ENCODE data around the gene GNAZ. TPM values are rescaled to one million over a fixed set of nuclear protein-coding genes. Genes with fewer than 3 reads are reported as not detected.
A peak's percentile ranks its signal among the peaks of the same experiment; 100 is the strongest.

GNAZ gene
- total RNA-seq, 2 experiments from 2014 or later, result 1.1 to 1.8 TPM

GRCh38 chr22:23068832-23069385 lies 1.4 kb upstream of the GNAZ start:
- H3K27ac Mint-ChIP-seq, result no peak overlapping the region

GRCh38 chr22:23069502-23070357 lies 589 bp upstream of the GNAZ start:
- intact Hi-C loops (cut with micrococcal nuclease), result no loop called here
- H3K9me3 Mint-ChIP-seq, result no peaks in the 10 kb centered on the region
- peaks cover 3% of the 10 kb centered on the region for H3K27me3 Mint-ChIP-seq (ENCODE audit: low read depth)
- no peak overlapping the region for H3K27ac Mint-ChIP-seq
- CTCF ChIA-PET, result interaction anchor here (0.6 to 1.5 kb wide), 5 partner anchors 24 to 338 kb away, joined by 3 to 4 read pairs (median 3); no protein-coding TSS in a partner anchor
- peak overlapping the region; percentile 74 for H3K4me3 Mint-ChIP-seq
- peaks cover 3% of the 10 kb centered on the region for H3K4me1 Mint-ChIP-seq (ENCODE audit: low read depth)
- no peaks in the 10 kb centered on the region for H3K36me3 Mint-ChIP-seq (ENCODE audit: low read depth)
- DNase-seq, result peak; percentile 87

More at GRCh38 chr22:23068832-23069385, 1.4 kb upstream of the GNAZ start:
- peaks cover 3% of the 10 kb centered on the region for H3K27me3 Mint-ChIP-seq (ENCODE audit: low read depth)
- peaks cover 3% of the 10 kb centered on the region for H3K4me1 Mint-ChIP-seq (ENCODE audit: low read depth)
- peak overlapping the region; percentile 26 for H3K4me3 Mint-ChIP-seq
- no peak for DNase-seq
- H3K36me3 Mint-ChIP-seq (ENCODE audit: low read depth), result no peaks in the 10 kb centered on the region
- intact Hi-C loops (cut with micrococcal nuclease), result no loop called here
- H3K9me3 Mint-ChIP-seq, result no peaks in the 10 kb centered on the region
- CTCF ChIA-PET, result interaction anchor here (1.1 to 1.5 kb wide), 2 partner anchors 50 to 109 kb away, joined by 3 to 4 read pairs; no protein-coding TSS in a partner anchor

GRCh38 chr22:23071230-23072076 lies 1.1 kb downstream of the GNAZ start:
- H3K27ac Mint-ChIP-seq, result no peak overlapping the region
- H3K36me3 Mint-ChIP-seq (ENCODE audit: low read depth), result no peaks in the 10 kb centered on the region
- intact Hi-C loops (cut with micrococcal nuclease), result no loop called here
- peaks cover 3% of the 10 kb centered on the region for H3K27me3 Mint-ChIP-seq (ENCODE audit: low read depth)
- CTCF ChIA-PET, result interaction anchor here (1.0 kb wide), 1 partner anchor 113 kb away, joined by 3 read pairs; no protein-coding TSS in a partner anchor
- peaks cover 3% of the 10 kb centered on the region for H3K4me1 Mint-ChIP-seq (ENCODE audit: low read depth)
- H3K4me3 Mint-ChIP-seq, result peak overlapping the region; percentile 64
- H3K9me3 Mint-ChIP-seq, result no peaks in the 10 kb centered on the region
- no peak for DNase-seq

- intact Hi-C loops (cut with micrococcal nuclease), result no loop called here
- Mint-ChIP-seq H3K4me3 (no peak overlapping the region), H3K4me1 (ENCODE audit: low read depth) (peaks cover 3% of the 10 kb centered on the region), H3K36me3 (ENCODE audit: low read depth) (no peaks in the 10 kb centered on the region), H3K27me3 (ENCODE audit: low read depth) (peaks cover 7% of the 10 kb centered on the region), H3K27ac (no peak overlapping the region), H3K9me3 (no peaks in the 10 kb centered on the region)
- DNase-seq, result no peak
- CTCF ChIA-PET, result interaction anchor here (1.0 kb wide), 1 partner anchor 114 kb away, joined by 3 read pairs; no protein-coding TSS in a partner anchor
These were observed 2.0 kb downstream of the GNAZ start for GRCh38 chr22:23072077-23072910.

- Mint-ChIP-seq H3K27me3 (ENCODE audit: low read depth) (peaks cover 8% of the 10 kb centered on the region), H3K27ac (no peak overlapping the region), H3K36me3 (ENCODE audit: low read depth) (no peaks in the 10 kb centered on the region), H3K4me3 (no peak overlapping the region), H3K9me3 (no peaks in the 10 kb centered on the region), H3K4me1 (ENCODE audit: low read depth) (peaks cover 3% of the 10 kb centered on the region)
- no peak for DNase-seq
- intact Hi-C loops (cut with micrococcal nuclease), result no loop called here
- CTCF ChIA-PET, result no interaction called here
These were observed 2.7 kb downstream of the GNAZ start for GRCh38 chr22:23072911-23073491.

GRCh38 chr22:23073526-23074229 lies 3.4 kb downstream of the GNAZ start:
- Mint-ChIP-seq H3K27me3 (ENCODE audit: low read depth) (peaks cover 8% of the 10 kb centered on the region), H3K9me3 (no peaks in the 10 kb centered on the region), H3K4me1 (ENCODE audit: low read depth) (peaks cover 3% of the 10 kb centered on the region), H3K4me3 (no peak overlapping the region), H3K27ac (no peak overlapping the region), H3K36me3 (ENCODE audit: low read depth) (no peaks in the 10 kb centered on the region)
- CTCF ChIA-PET, result no interaction called here
- DNase-seq, result no peak
- intact Hi-C loops (cut with micrococcal nuclease), result no loop called here

- Mint-ChIP-seq H3K4me1 (ENCODE audit: low read depth) (peaks cover 3% of the 10 kb centered on the region), H3K4me3 (no peak overlapping the region), H3K27ac (no peak overlapping the region), H3K27me3 (ENCODE audit: low read depth) (peaks cover 8% of the 10 kb centered on the region), H3K36me3 (ENCODE audit: low read depth) (no peaks in the 10 kb centered on the region), H3K9me3 (no peaks in the 10 kb centered on the region)
- intact Hi-C loops (cut with micrococcal nuclease), result no loop called here
- CTCF ChIA-PET, result no interaction called here
- DNase-seq, result no peak
These were observed 4.1 kb downstream of the GNAZ start for GRCh38 chr22:23074451-23074850.

- Mint-ChIP-seq H3K36me3 (ENCODE audit: low read depth) (no peaks in the 10 kb centered on the region), H3K4me1 (ENCODE audit: low read depth) (peaks cover 3% of the 10 kb centered on the region), H3K9me3 (no peaks in the 10 kb centered on the region), H3K4me3 (no peak overlapping the region), H3K27ac (no peak overlapping the region), H3K27me3 (ENCODE audit: low read depth) (peaks cover 8% of the 10 kb centered on the region)
- DNase-seq, result no peak
- CTCF ChIA-PET, result no interaction called here
- intact Hi-C loops (cut with micrococcal nuclease), result no loop called here
These were observed 4.7 kb downstream of the GNAZ start for GRCh38 chr22:23075050-23075449.

GRCh38 chr22:23075525-23076216 lies 5.4 kb downstream of the GNAZ start:
- H3K36me3 Mint-ChIP-seq (ENCODE audit: low read depth), result no peaks in the 10 kb centered on the region
- H3K9me3 Mint-ChIP-seq, result no peaks in the 10 kb centered on the region
- CTCF ChIA-PET, result no interaction called here
- intact Hi-C loops (cut with micrococcal nuclease), result no loop called here
- peaks cover 3% of the 10 kb centered on the region for H3K4me1 Mint-ChIP-seq (ENCODE audit: low read depth)
- no peak overlapping the region for H3K27ac Mint-ChIP-seq
- no peak for DNase-seq
- no peak overlapping the region for H3K4me3 Mint-ChIP-seq
- H3K27me3 Mint-ChIP-seq (ENCODE audit: low read depth), result peaks cover 8% of the 10 kb centered on the region

GRCh38 chr22:23076896-23077572 lies 6.7 kb downstream of the GNAZ start:
- Mint-ChIP-seq H3K27ac (no peak overlapping the region), H3K36me3 (ENCODE audit: low read depth) (no peaks in the 10 kb centered on the region), H3K4me1 (ENCODE audit: low read depth) (no peaks in the 10 kb centered on the region), H3K27me3 (ENCODE audit: low read depth) (peaks cover 4% of the 10 kb centered on the region), H3K4me3 (no peak overlapping the region), H3K9me3 (no peaks in the 10 kb centered on the region)
- intact Hi-C loops (cut with micrococcal nuclease), result no loop called here
- no peak for DNase-seq
- CTCF ChIA-PET, result no interaction called here

Data from activated naive CD4-positive, alpha-beta T cell treated with anti-CD3 and anti-CD28 coated beads for 36 hours (primary cell).